GM23248 (cell line): ENCODE results near the gene TAS2R41. TPM values are rescaled to one million over a fixed set of nuclear protein-coding genes. Genes with fewer than 3 reads are reported as not detected.
"Not testable (repeated sequence)": the region's sequence is repeated elsewhere in the genome, so short reads cannot be mapped to it uniquely, and the experiment has no call there.

Experiments used
- DNase-seq: peaks from one replicate; pipeline ENCODE4 v3.0.0-alpha.2; 2015
- H2AFZ ChIP-seq: fragments of 200-600 bp; sonication (generic); 2 replicates; pipeline ENCODE4 v1.6.1; 2016; ENCODE audit warnings: antibody characterized with exemption
- H3F3A ChIP-seq: fragments of 200-600 bp; sonication (generic); 2 replicates; pipeline ENCODE4 v1.6.1; 2016; ENCODE audit warnings: mild to moderate bottlenecking, antibody characterized with exemption, mixed run types; ENCODE audit not compliant: insufficient read depth
- H3K27ac ChIP-seq: fragments of 200-600 bp; sonication (generic); 2 replicates; pipeline ENCODE4 v1.5.1; 2016; ENCODE audit warnings: mild to moderate bottlenecking
- H3K27me3 ChIP-seq: fragments of 200-600 bp; sonication (generic); replicated peaks from 2 replicates; pipeline ENCODE4 v1.6.1; 2016; ENCODE audit warnings: mild to moderate bottlenecking; ENCODE audit not compliant: insufficient read depth
- H3K36me3 ChIP-seq: fragments of 200-600 bp; sonication (generic); 2 replicates; pipeline ENCODE4 v1.6.1; 2016; ENCODE audit warnings: low read depth, mild to moderate bottlenecking
- H3K4me1 ChIP-seq: fragments of 200-600 bp; sonication (generic); 2 replicates; pipeline ENCODE4 v1.6.1; 2016; ENCODE audit warnings: mild to moderate bottlenecking; ENCODE audit not compliant: insufficient read depth
- H3K4me2 ChIP-seq: fragments of 200-600 bp; sonication (generic); one replicate; pipeline ENCODE4 v1.6.1; 2016; ENCODE audit warnings: mild to moderate bottlenecking; ENCODE audit not compliant: unreplicated experiment
- H3K4me3 ChIP-seq: fragments of 200-600 bp; sonication (generic); 2 replicates; pipeline ENCODE4 v1.5.1; 2016; ENCODE audit warnings: mild to moderate bottlenecking
- H3K79me2 ChIP-seq: fragments of 200-600 bp; sonication (generic); 2 replicates; pipeline ENCODE4 v1.6.1; 2016; ENCODE audit warnings: mild to moderate bottlenecking; ENCODE audit not compliant: insufficient read depth
- H3K9ac ChIP-seq: fragments of 200-600 bp; sonication (generic); 2 replicates; pipeline ENCODE4 v1.6.1; 2016; ENCODE audit warnings: mild to moderate bottlenecking
- H3K9me2 ChIP-seq: fragments of 200-600 bp; sonication (generic); 2 replicates; pipeline ENCODE4 v1.6.1; 2016; ENCODE audit warnings: mixed run types, mild to moderate bottlenecking, moderate library complexity; ENCODE audit not compliant: insufficient read depth
- H3K9me3 ChIP-seq: fragments of 200-600 bp; sonication (generic); one replicate; pipeline ENCODE4 v1.6.1; 2017; ENCODE audit warnings: low read depth
- H4K20me1 ChIP-seq: fragments of 200-600 bp; sonication (generic); 2 replicates; pipeline ENCODE4 v1.6.0; 2016; ENCODE audit not compliant: insufficient read depth
- EZH2 ChIP-seq: fragments of 200-600 bp; sonication (generic); IDR thresholded peaks from 2 replicates; pipeline ENCODE4 v1.6.1; 2018; ENCODE audit warnings: antibody characterized with exemption, mild to moderate bottlenecking; ENCODE audit not compliant: insufficient read depth, poor library complexity, severe bottlenecking
- EZH2phosphoT487 ChIP-seq: fragments of 200-600 bp; sonication (generic); IDR thresholded peaks from 2 replicates; pipeline ENCODE4 v1.6.1; 2018; ENCODE audit warnings: antibody characterized with exemption, moderate library complexity, mild to moderate bottlenecking, low read depth; ENCODE audit not compliant: insufficient read depth
- WGBS, 2 experiments: methylation state at CpG; one replicate each; pipeline ENCODE4 v1.1.6; 2015 to 2017; ENCODE audit warnings: low lambda C conversion rate in 2 of 2, low coverage in 1 of 2; ENCODE audit errors: missing lambda C conversion rate in 2 of 2; 5-methylcytosine and 5-hydroxymethylcytosine counted together
- in situ Hi-C: fragments of 300-500 bp; cut with MboI; formaldehyde crosslinking; loops from 2 replicates; pipeline ENCODE4 v1.15.0; 2020
- polyA plus RNA-seq: library from polyadenylated mRNA; unstranded; fragments of >200 nt; fragmentation: Nextera tagmentation; extraction: Ambion mirVana; gene quantifications from 2 replicates; pipeline ENCODE4 v1.2.1, GENCODE V29; 2016
- total RNA-seq: library from RNA; depleted of rRNA; stranded (reverse); fragments of >200 nt; shearing (Covaris generic); gene quantifications from 2 replicates; pipeline ENCODE4 v1.2.3, GENCODE V29; 2014

Gene TAS2R41
- total and polyA plus RNA-seq, 2 experiments from 2014 or later = not detected

- no peak for DNase-seq
- Histone ChIP-seq H3K27ac (no peak overlapping the region), H3K9me2 (no peaks in the 10 kb centered on the region), H3K4me2 (no peak overlapping the region), H4K20me1 (no peaks in the 10 kb centered on the region), H3K4me3 (no peak overlapping the region), H3K4me1 (peaks cover 14% of the 10 kb centered on the region), H3K27me3 (no peaks in the 10 kb centered on the region), H3F3A (peaks cover 6% of the 10 kb centered on the region), H3K9ac (no peak overlapping the region), H2AFZ (no peak overlapping the region), H3K9me3 (no peaks in the 10 kb centered on the region), H3K36me3 (no peaks in the 10 kb centered on the region), H3K79me2 (no peaks in the 10 kb centered on the region)
- in situ Hi-C loops = no loop called here
- 3 to 21% methylated on average over 1 of the region's 1 CpG for WGBS, 2 experiments
- TF ChIP-seq EZH2phosphoT487 (no peak), EZH2 (no peak)
Measured at GRCh38 chr7:143463957-143464356, 13.7 kb upstream of the TAS2R41 start.

- no peak overlapping the region for H3K27ac ChIP-seq
- H3K9me3 ChIP-seq = no peaks in the 10 kb centered on the region
- no peak for DNase-seq
- WGBS, 2 experiments = 100% methylated on average over 1 of the region's 1 CpG
- no peak overlapping the region for H3K4me2 ChIP-seq
- in situ Hi-C loops = no loop called here
- no peaks in the 10 kb centered on the region for H3K79me2 ChIP-seq
- no peaks in the 10 kb centered on the region for H3K9me2 ChIP-seq
- no peaks in the 10 kb centered on the region for H3K27me3 ChIP-seq
- no peaks in the 10 kb centered on the region for H3K4me1 ChIP-seq
- no peak overlapping the region for H3K4me3 ChIP-seq
- no peak for TF ChIP-seq EZH2phosphoT487
- no peak overlapping the region for H2AFZ ChIP-seq
- H3F3A ChIP-seq = no peaks in the 10 kb centered on the region
- H4K20me1 ChIP-seq = no peaks in the 10 kb centered on the region
- H3K9ac ChIP-seq = no peak overlapping the region
- no peaks in the 10 kb centered on the region for H3K36me3 ChIP-seq
Measured at GRCh38 chr7:143467724-143468123, 9.9 kb upstream of the TAS2R41 start.

- H3K4me1 ChIP-seq, H3K36me3 ChIP-seq, in situ Hi-C loops, H3K79me2 ChIP-seq, H3F3A ChIP-seq, H3K4me2 ChIP-seq, H3K27ac ChIP-seq, H4K20me1 ChIP-seq, H3K27me3 ChIP-seq, DNase-seq, H3K4me3 ChIP-seq, H3K9me3 ChIP-seq, H3K9me2 ChIP-seq, H2AFZ ChIP-seq, H3K9ac ChIP-seq: not testable (repeated sequence)
- WGBS, 2 experiments = 90 to 91% methylated on average over 11 of the region's 11 CpGs
Measured at GRCh38 chr7:143472071-143472689, 5.5 kb upstream of the TAS2R41 start.

GRCh38 chr7:143479055-143479766 lies 1.5 kb downstream of the TAS2R41 start:
- TF ChIP-seq EZH2 = no peak
- no peak for TF ChIP-seq EZH2phosphoT487
- in situ Hi-C loops = loop anchor here (25.0 kb wide), 1 partner anchor 917 kb away; no protein-coding TSS in a partner anchor
- 36 to 39% methylated on average over 10 of the region's 10 CpGs for whole genome bisulfite sequencing, 2 experiments
- peak; percentile 60 for DNase-seq
- Histone ChIP-seq H3K79me2 (no peaks in the 10 kb centered on the region), H3K4me2 (no peak overlapping the region), H4K20me1 (no peaks in the 10 kb centered on the region), H3K27ac (peak overlapping the region; percentile 46), H3K4me3 (0 out of 2 replicates have a peak overlapping the region, but pooled peaks have one; percentile 3), H3K4me1 (peaks cover 14% of the 10 kb centered on the region), H3K9ac (peak overlapping the region; percentile 28; the same call in 1 of the 2 replicates), H3F3A (peaks cover 9% of the 10 kb centered on the region; the same call in 1 of the 2 replicates), H2AFZ (peak overlapping the region; percentile 59), H3K9me3 (peaks cover 6% of the 10 kb centered on the region), H3K9me2 (no peaks in the 10 kb centered on the region), H3K36me3 (no peaks in the 10 kb centered on the region), H3K27me3 (no peaks in the 10 kb centered on the region)
